ENCODE data around the gene BICC1. TPM values are rescaled to one million over a fixed set of nuclear protein-coding genes. Genes with fewer than 3 reads are reported as not detected.

The BICC1 gene
- total RNA-seq, 1 donor from 2014 or later: 0.41 TPM

GRCh38 chr10:58674251-58674650 lies 161.6 kb downstream of the BICC1 start:
- no peaks in the 10 kb centered on the region for H3K27me3 Mint-ChIP-seq (ENCODE audit: insufficient read depth, low read depth)
- H3K79me2 ChIP-seq (ENCODE audit: low read depth): no peaks in the 10 kb centered on the region
- no peaks in the 10 kb centered on the region for H3K27me3 ChIP-seq
- no peak overlapping the region for H3K4me3 ChIP-seq
- TF ChIP-seq, protein P1, sequence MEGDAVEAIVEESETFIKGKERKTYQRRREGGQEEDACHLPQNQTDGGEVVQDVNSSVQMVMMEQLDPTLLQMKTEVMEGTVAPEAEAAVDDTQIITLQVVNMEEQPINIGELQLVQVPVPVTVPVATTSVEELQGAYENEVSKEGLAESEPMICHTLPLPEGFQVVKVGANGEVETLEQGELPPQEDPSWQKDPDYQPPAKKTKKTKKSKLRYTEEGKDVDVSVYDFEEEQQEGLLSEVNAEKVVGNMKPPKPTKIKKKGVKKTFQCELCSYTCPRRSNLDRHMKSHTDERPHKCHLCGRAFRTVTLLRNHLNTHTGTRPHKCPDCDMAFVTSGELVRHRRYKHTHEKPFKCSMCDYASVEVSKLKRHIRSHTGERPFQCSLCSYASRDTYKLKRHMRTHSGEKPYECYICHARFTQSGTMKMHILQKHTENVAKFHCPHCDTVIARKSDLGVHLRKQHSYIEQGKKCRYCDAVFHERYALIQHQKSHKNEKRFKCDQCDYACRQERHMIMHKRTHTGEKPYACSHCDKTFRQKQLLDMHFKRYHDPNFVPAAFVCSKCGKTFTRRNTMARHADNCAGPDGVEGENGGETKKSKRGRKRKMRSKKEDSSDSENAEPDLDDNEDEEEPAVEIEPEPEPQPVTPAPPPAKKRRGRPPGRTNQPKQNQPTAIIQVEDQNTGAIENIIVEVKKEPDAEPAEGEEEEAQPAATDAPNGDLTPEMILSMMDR (IDR thresholded peaks at IDR 0.05): no peak
- TF ChIP-seq EZH2phosphoT487 (IDR thresholded peaks at IDR 0.05): no peak
- TF ChIP-seq EZH2 (IDR thresholded peaks at IDR 0.05): no peak
- no peaks in the 10 kb centered on the region for H3K9me3 Mint-ChIP-seq
- H3K27ac Mint-ChIP-seq: no peak overlapping the region
- H3K9me3 ChIP-seq (ENCODE audit: low read depth): no peaks in the 10 kb centered on the region
- no peaks in the 10 kb centered on the region for H3K36me3 Mint-ChIP-seq
- H3F3A ChIP-seq (ENCODE audit: low read depth): no peaks in the 10 kb centered on the region
- H3K4me1 Mint-ChIP-seq: no peaks in the 10 kb centered on the region
- no peak overlapping the region for H3K4me2 ChIP-seq
- H3K9ac ChIP-seq: no peak overlapping the region
- H3K4me3 Mint-ChIP-seq: no peak overlapping the region
- no peaks in the 10 kb centered on the region for H3K4me1 ChIP-seq
- H4K20me1 ChIP-seq (ENCODE audit: low read depth): no peaks in the 10 kb centered on the region
- no peaks in the 10 kb centered on the region for H3K36me3 ChIP-seq
- DNase-seq (ENCODE audit: low spot score): no peak
- H3K27ac ChIP-seq: no peak overlapping the region
- H2AFZ ChIP-seq (replicated peaks): no peak overlapping the region

GRCh38 chr10:58675321-58675720 lies 162.6 kb downstream of the BICC1 start:
- peaks cover 3% of the 10 kb centered on the region for H3K9me3 Mint-ChIP-seq
- no peak overlapping the region for H3K27ac ChIP-seq
- H2AFZ ChIP-seq (replicated peaks): no peak overlapping the region

GRCh38 chr10:58691528-58691927 lies 178.9 kb downstream of the BICC1 start:
- H3K4me1 Mint-ChIP-seq: peaks cover 1% of the 10 kb centered on the region
- no peak for DNase-seq (ENCODE audit: low spot score)
- no peaks in the 10 kb centered on the region for H3F3A ChIP-seq (ENCODE audit: low read depth)
- H3K4me2 ChIP-seq: no peak overlapping the region
- no peaks in the 10 kb centered on the region for H3K36me3 ChIP-seq
- H3K27me3 ChIP-seq: no peaks in the 10 kb centered on the region
- H3K27ac Mint-ChIP-seq: no peak overlapping the region
- no peak overlapping the region for H3K9ac ChIP-seq
- H3K4me3 ChIP-seq: no peak overlapping the region
- H3K9me3 ChIP-seq (ENCODE audit: low read depth): no peaks in the 10 kb centered on the region
- peaks cover 7% of the 10 kb centered on the region for H3K9me3 Mint-ChIP-seq
- H3K36me3 Mint-ChIP-seq: no peaks in the 10 kb centered on the region
- TF ChIP-seq EZH2 (IDR thresholded peaks at IDR 0.05) (no peak), EZH2phosphoT487 (IDR thresholded peaks at IDR 0.05) (no peak)
- TF ChIP-seq, protein P1 (IDR thresholded peaks at IDR 0.05): no peak
- H3K27ac ChIP-seq: no peak overlapping the region
- H3K79me2 ChIP-seq (ENCODE audit: low read depth): no peaks in the 10 kb centered on the region
- H3K27me3 Mint-ChIP-seq (ENCODE audit: insufficient read depth, low read depth): no peaks in the 10 kb centered on the region
- no peaks in the 10 kb centered on the region for H4K20me1 ChIP-seq (ENCODE audit: low read depth)
- H3K4me3 Mint-ChIP-seq: no peak overlapping the region
- no peak overlapping the region for H2AFZ ChIP-seq (replicated peaks)
- no peaks in the 10 kb centered on the region for H3K4me1 ChIP-seq

More at GRCh38 chr10:58675321-58675720, 162.6 kb downstream of the BICC1 start:
- Histone ChIP-seq H3K4me3 (no peak overlapping the region), H4K20me1 (ENCODE audit: low read depth) (no peaks in the 10 kb centered on the region), H3K9me3 (ENCODE audit: low read depth) (no peaks in the 10 kb centered on the region), H3K4me2 (no peak overlapping the region), H3K79me2 (ENCODE audit: low read depth) (no peaks in the 10 kb centered on the region), H3K4me1 (no peaks in the 10 kb centered on the region), H3K27me3 (no peaks in the 10 kb centered on the region), H3F3A (ENCODE audit: low read depth) (no peaks in the 10 kb centered on the region), H3K36me3 (no peaks in the 10 kb centered on the region), H3K9ac (no peak overlapping the region)
- no peaks in the 10 kb centered on the region for H3K4me1 Mint-ChIP-seq
- TF ChIP-seq EZH2 (IDR thresholded peaks at IDR 0.05) (no peak), EZH2phosphoT487 (IDR thresholded peaks at IDR 0.05) (no peak)
- TF ChIP-seq, protein P1 (IDR thresholded peaks at IDR 0.05): no peak
- no peak overlapping the region for H3K27ac Mint-ChIP-seq
- no peaks in the 10 kb centered on the region for H3K27me3 Mint-ChIP-seq (ENCODE audit: insufficient read depth, low read depth)
- no peak overlapping the region for H3K4me3 Mint-ChIP-seq
- no peaks in the 10 kb centered on the region for H3K36me3 Mint-ChIP-seq
- DNase-seq (ENCODE audit: low spot score): no peak
